Heart left ventricle (tissue), 13 donors: ENCODE measurements around the gene DNM3.

Source experiments
- POLR2A ChIP-seq, 2 donors: fragments of 450-650 bp; IDR thresholded peaks; one replicate each; pipeline ENCODE4 v1.6.1; 2017; ENCODE audit warnings: antibody characterized with exemption in 2 of 2, mild to moderate bottlenecking in 2 of 2, moderate library complexity in 2 of 2
- TF ChIP-seq, protein P1 (sequence below), 12 donors: fragments of 200-600 bp; sonication (generic) in 4 of 12; IDR thresholded peaks; one replicate each; pipeline versions ENCODE4 v1.5.0 to v1.8.0; 2018 to 2022; ENCODE audit warnings: antibody characterized with exemption in 12 of 12, mild to moderate bottlenecking in 5 of 12
- donor health status: ischemic (EF 13 %, LVEDD 7.1; RV severe dilation, severe dysfunction).
- donor health status: DM: no; HTN: yes; CAD: no.
- donor health status: DM: no; HTN: no; CAD: no.
- donor health status: ischemic (EF 25% LVEDD 6.9; RV normal size, moderate dysfunction).
- donor health status: ischemic (EF 25% LVEDD 5.7; RV mildly dilated, moderate dysfunction).
- donor health status: ischemic (EF 35%, LVEDD 5.7; RV mildly dilated, moderate dysfunction).
- donor health status: nonischemic (EF 11% LVEDD 7.7; RV severe dilation, severe dysfunction).
- donor health status: DM: yes; HTN: yes; CAD: no.
- donor health status: PGD.
- donor health status: ischemic (EF 29% LVEDD 5.4; RV normal size, mild dysfunction).
- donor health status: nonischemic (EF 23%, LVEDD 6.1; RV moderate dilation, normal function).

DNA sequence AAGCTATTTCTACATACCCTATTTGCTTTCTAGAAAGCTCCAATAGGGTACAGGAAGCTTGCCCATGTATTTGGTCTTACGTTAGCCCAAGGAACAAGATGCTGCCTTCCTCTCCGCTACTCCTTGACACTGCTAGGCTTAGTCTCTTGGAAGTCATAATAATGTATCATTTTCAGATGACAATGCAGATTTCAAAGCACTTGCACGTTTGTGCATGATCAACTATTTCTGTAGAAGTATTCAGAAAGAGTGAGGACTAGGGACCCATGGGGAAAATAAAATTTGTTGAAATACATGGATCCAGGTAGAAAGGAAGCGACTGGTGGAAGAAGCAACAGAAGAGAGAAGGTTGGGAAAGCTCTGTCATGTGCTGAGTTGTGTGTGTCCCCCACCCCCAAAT lies 367.3 kb downstream of the DNM3 start:
- TF ChIP-seq, protein P1, sequence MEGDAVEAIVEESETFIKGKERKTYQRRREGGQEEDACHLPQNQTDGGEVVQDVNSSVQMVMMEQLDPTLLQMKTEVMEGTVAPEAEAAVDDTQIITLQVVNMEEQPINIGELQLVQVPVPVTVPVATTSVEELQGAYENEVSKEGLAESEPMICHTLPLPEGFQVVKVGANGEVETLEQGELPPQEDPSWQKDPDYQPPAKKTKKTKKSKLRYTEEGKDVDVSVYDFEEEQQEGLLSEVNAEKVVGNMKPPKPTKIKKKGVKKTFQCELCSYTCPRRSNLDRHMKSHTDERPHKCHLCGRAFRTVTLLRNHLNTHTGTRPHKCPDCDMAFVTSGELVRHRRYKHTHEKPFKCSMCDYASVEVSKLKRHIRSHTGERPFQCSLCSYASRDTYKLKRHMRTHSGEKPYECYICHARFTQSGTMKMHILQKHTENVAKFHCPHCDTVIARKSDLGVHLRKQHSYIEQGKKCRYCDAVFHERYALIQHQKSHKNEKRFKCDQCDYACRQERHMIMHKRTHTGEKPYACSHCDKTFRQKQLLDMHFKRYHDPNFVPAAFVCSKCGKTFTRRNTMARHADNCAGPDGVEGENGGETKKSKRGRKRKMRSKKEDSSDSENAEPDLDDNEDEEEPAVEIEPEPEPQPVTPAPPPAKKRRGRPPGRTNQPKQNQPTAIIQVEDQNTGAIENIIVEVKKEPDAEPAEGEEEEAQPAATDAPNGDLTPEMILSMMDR (IDR thresholded peaks at IDR 0.05) = no peak
- no peak for TF ChIP-seq POLR2A (IDR thresholded peaks at IDR 0.05)
